ELF-1 (cell line): ENCODE data around the gene TLCD3A.
"Not testable (repeated sequence)": the region's sequence is repeated elsewhere in the genome, so short reads cannot be mapped to it uniquely, and the experiment has no call there.

ENCODE experiments used
- DNase-seq: peaks from one replicate; pipeline ENCODE4 v3.0.0-alpha.2; 2016; ENCODE audit warnings: low read depth, low spot score

TLCD3A gene

GRCh38 chr17:732067-732901 is at the start of gene TLCD3A:
TSS of gene TLCD3A (plus strand) at chr17:732596. CDS start at chr17:732648, 52 bp downstream.
- DNase-seq, result peak; percentile 27

- no peak for DNase-seq
Measured at GRCh38 chr17:683040-683439, 49.4 kb upstream of the TLCD3A start.

GRCh38 chr17:683499-684254 is 48.7 kb upstream of the TLCD3A start:
- no peak for DNase-seq

GRCh38 chr17:685006-685405 is 47.4 kb upstream of the TLCD3A start:
- DNase-seq, result no peak

GRCh38 chr17:688100-688989 is 44.1 kb upstream of the TLCD3A start:
- peak; percentile 21 for DNase-seq

- DNase-seq, result no peak
Measured at GRCh38 chr17:689556-690275, 42.7 kb upstream of the TLCD3A start.

- DNase-seq, result no peak
Measured at GRCh38 chr17:690361-690760, 42.0 kb upstream of the TLCD3A start.

GRCh38 chr17:691423-691822 is 41.0 kb upstream of the TLCD3A start:
- no peak for DNase-seq

GRCh38 chr17:692116-692515 is 40.3 kb upstream of the TLCD3A start:
- no peak for DNase-seq

GRCh38 chr17:693791-694638 is 38.4 kb upstream of the TLCD3A start:
- no peak for DNase-seq

GRCh38 chr17:696369-696768 is 36.0 kb upstream of the TLCD3A start:
- DNase-seq, result no peak

GRCh38 chr17:697682-698081 is 34.7 kb upstream of the TLCD3A start:
- DNase-seq, result no peak

GRCh38 chr17:698096-698495 is 34.3 kb upstream of the TLCD3A start:
- DNase-seq, result not testable (repeated sequence)

- DNase-seq, result no peak
Measured at GRCh38 chr17:699345-699744, 33.1 kb upstream of the TLCD3A start.

GRCh38 chr17:700504-701094 is 31.8 kb upstream of the TLCD3A start:
- no peak for DNase-seq

GRCh38 chr17:703081-703875 is 29.1 kb upstream of the TLCD3A start:
- no peak for DNase-seq

GRCh38 chr17:704111-704864 is 28.1 kb upstream of the TLCD3A start:
- DNase-seq, result no peak

GRCh38 chr17:705011-705410 is 27.4 kb upstream of the TLCD3A start:
- no peak for DNase-seq
